HG02588 (cell line): ENCODE results near the gene PHF12.
"Not testable (repeated sequence)": the region's sequence is repeated elsewhere in the genome, so short reads cannot be mapped to it uniquely, and the experiment has no call there.

Experiments used
- ATAC-seq: cut with Tn5 transposase; IDR thresholded peaks from one replicate; pipeline ENCODE4 v1.9.1; 2021; ENCODE audit warnings: mild to moderate bottlenecking, moderate library complexity; ENCODE audit not compliant: unreplicated experiment

Gene PHF12

GRCh38 chr17:28904800-28905199, 46.5 kb downstream of the PHF12 start:
- ATAC-seq: no peak

- ATAC-seq: not testable (repeated sequence)
Measured at GRCh38 chr17:28903546-28903841, 47.8 kb downstream of the PHF12 start.

GRCh38 chr17:28902819-28903545, 48.3 kb downstream of the PHF12 start, which contains the start of gene DHRS13:
DHRS13 (minus strand) TSS chr17:28903079; CDS start chr17:28902944, 135 bp downstream.
- peak; percentile 73 for ATAC-seq

GRCh38 chr17:28901866-28902818, 49.2 kb downstream of the PHF12 start:
- ATAC-seq: peak; percentile 39

- ATAC-seq: no peak
Measured at GRCh38 chr17:28900986-28901726, 50.2 kb downstream of the PHF12 start.

DNA sequence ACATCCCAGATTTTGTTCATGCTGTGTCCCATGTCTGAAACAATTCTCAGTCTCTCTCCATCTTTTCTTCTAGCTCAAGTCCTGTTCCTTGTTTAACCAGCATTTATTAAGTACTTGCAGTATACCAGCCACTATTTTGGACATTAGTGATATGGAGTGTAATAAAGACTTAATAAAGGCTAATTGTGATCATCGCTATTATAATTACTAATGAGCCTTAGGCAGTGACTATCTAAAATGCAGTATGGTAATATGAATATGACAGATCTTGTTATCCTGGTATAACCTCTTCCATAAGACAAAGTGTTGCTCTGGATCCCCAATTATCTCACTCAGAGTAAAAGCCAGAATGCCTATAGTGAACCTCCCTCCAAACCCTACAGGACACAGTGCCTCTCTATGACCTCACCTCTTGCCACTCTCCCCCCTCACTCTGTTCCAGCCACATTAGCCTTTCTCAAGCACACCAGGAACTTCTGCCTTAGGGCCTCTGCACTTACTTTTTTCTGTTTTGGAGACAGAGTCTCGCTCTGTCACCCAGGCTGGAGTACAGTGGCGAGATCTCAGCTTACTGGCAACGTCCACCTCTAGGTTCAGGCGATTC, 52.0 kb downstream of the PHF12 start:
- no peak for ATAC-seq

- ATAC-seq: no peak
Measured at GRCh38 chr17:28898527-28898955, 52.8 kb downstream of the PHF12 start.

GRCh38 chr17:28897769-28898526, 53.4 kb downstream of the PHF12 start:
- ATAC-seq: no peak

GRCh38 chr17:28896884-28897768, 54.2 kb downstream of the PHF12 start, which contains the start of gene FLOT2:
FLOT2 (minus strand) TSS chr17:28897733; CDS start chr17:28897574, 159 bp downstream.
- peak; percentile 34 for ATAC-seq

GRCh38 chr17:28896491-28896883, 54.8 kb downstream of the PHF12 start:
- no peak for ATAC-seq

GRCh38 chr17:28895794-28896447, 55.4 kb downstream of the PHF12 start:
- ATAC-seq: no peak

- ATAC-seq: not testable (repeated sequence)
Measured at GRCh38 chr17:28893248-28894183, 57.8 kb downstream of the PHF12 start.

DNA sequence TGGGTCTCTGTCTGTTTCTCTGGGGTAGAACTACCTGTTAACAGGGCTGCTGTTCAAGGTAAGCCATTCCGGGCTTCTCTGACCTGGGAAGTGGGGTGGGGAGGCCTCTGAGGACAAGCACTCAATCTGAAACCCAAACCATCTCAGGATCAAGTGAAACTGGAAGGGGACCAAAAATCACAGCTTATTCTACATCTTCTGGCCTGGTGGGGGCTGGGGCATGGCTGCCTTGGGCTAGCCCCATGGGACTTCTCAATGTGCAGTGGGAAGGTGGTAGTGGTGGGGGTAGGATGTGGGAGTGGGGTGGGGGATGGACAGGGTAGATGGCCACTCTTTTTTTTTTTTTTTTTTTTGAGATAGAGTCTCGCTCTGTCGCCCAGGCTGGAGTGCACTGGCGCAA, 59.3 kb downstream of the PHF12 start:
- no peak for ATAC-seq

DNA sequence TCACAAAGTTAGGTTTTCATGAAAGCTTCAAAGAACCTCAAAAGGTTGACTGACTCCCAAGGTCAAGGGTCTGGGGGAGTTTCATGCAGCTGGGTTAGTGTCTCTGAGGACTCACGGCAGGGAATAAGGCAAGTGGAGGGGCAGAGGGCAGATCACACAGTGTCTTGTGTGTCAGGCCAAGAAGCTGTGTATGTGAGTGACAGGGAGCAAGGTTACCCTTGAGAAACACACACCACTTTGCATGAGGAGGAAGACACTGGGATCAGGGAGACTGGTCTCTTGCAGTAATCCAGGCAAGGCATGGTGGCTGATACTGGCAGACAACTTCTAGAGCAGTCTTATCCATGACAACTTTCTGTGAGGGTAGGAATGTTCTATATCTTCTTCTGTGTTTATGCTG, 60.1 kb downstream of the PHF12 start:
- ATAC-seq: no peak

- no peak for ATAC-seq
Measured at GRCh38 chr17:28889996-28890395, 61.3 kb downstream of the PHF12 start.

DNA sequence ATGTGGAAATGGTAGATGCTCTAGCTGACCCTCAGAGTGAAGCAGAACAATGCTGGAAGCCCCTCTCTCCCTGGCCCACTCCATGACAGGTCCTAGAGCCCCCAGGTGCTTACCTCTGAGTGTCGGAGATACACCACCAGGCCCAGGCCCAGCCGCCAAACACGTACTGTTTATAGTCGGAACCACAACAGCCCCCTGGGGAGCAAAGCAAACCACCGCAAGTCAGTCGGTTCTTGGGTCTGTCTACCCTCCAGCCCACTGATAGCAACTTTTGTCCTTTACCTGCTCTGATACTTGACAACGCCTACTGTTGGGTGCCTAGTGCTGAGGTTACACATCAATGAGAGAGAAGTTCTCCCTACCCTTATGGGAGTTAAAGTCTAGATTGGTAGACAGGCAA, 62.5 kb downstream of the PHF12 start:
- ATAC-seq: no peak

- no peak for ATAC-seq
Measured at GRCh38 chr17:28887871-28888471, 63.3 kb downstream of the PHF12 start.
